HG03175 (cell line): ENCODE measurements around the gene PWP2.
"Not testable (repeated sequence)": the region's sequence is repeated elsewhere in the genome, so short reads cannot be mapped to it uniquely, and the experiment has no call there.

Experiments
- ATAC-seq: cut with Tn5 transposase; IDR thresholded peaks from one replicate; pipeline ENCODE4 v1.9.1; 2021; ENCODE audit warnings: mild to moderate bottlenecking, moderate library complexity; ENCODE audit not compliant: unreplicated experiment

The PWP2 gene

DNA sequence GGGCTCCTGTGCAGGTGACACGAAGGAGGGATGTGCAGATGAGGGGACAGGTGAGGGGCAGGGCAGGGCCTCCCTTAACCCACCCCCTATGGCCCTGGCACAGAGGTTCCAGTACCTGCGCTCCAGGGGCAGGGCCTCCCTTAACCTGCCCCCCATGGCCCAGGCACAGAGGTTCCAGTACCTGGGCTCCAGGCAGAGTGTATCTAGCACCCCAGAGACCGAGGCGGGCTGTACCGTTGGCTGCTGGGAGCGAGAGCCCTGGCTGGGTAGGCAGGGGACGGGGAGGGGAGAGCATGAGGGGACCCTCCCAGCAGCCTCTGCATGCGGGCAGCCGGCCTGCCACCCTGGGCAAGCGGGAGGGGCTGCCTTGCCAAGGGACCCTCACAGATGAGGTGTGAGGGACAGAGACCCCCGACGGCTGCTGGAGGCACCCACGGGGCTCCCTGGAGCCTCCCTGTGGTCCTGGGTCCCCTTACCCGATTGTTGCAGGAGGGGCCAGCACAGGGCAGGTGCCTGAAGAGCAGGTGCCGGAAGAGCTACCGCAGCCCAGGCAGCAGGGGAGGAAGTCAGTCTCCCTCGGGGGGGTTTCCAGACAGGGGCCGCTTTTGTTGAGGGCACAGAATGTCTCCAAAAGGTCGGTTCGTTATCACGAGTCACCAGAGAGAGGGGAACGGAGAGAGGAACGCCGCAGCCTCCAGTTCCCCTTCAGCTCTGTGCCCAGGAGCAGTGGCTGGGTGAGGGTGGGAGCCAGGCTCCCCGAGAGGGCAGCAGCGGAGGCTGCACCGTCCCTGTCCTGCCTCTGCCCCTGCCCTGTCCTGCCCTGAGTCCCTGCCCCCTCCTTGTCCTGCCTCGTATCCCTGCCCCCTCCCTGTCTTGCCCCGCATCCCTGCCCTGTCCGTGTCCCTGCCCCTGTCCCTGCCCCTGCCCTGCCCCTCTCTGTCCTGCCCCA is 52.4 kb downstream of the PWP2 start:
- not testable (repeated sequence) for ATAC-seq

DNA sequence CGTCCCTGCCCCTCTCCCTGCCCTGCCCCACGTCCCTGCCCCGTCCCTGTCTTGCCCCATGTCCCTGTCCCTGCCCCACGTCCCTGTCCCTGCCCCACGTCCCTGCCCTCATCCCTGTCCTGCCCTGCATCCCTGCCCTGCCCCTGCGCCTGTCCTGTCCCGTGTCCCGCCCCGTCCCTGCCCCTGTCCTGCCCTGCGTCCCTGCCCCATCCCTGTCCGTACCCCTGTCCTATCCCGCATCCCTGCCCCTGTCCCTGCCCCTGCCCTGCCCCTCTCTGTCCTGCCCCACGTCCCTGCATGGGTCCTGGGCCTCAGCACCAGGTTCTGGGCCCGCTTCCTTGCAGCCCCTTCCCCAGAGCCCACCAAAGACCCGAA is 53.1 kb downstream of the PWP2 start:
- not testable (repeated sequence) for ATAC-seq

DNA sequence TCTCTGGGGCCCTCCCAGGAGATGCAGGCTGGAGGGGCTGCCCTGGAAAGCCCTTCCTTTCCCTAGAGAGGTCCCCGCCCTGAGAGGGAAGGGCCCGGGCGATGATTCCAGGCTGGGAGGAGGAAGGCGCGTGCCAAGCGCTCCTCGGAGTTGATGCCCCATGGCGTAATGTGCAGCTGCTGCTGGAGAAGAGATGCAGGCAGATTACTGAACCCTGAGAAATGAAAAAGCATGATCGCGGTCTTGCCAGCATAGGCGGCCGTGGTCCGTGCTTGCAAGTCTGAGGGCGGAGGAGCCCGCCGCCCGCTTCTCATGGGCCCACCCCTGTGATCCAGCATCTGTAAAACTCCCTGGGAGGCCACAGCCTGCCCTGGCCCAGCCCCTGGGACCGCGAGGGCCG is 53.6 kb downstream of the PWP2 start:
- ATAC-seq = not testable (repeated sequence)

DNA sequence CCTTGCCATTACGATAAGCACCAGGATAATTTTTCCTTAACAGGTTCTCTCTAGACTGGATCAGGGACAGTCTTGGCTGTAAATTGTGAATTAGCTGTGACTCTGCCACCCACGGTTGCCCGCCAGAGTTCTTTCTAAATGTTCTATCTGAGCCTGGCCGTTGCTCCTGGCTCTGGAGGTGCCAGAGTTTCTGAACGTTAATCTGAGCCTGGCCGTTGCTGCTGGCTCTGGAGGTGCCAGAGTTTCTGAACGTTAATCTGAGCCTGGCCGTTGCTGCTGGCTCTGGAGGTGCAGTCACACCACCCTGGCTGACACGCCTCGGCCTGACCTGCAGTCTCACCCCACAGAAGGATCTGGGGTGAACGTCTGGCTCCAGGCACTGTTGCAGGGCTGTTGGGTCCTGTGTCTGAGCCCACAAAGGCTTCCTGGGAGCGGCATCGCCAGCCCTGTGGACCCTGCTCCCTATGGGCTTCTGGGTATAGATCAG is 56.0 kb downstream of the PWP2 start:
- not testable (repeated sequence) for ATAC-seq

DNA sequence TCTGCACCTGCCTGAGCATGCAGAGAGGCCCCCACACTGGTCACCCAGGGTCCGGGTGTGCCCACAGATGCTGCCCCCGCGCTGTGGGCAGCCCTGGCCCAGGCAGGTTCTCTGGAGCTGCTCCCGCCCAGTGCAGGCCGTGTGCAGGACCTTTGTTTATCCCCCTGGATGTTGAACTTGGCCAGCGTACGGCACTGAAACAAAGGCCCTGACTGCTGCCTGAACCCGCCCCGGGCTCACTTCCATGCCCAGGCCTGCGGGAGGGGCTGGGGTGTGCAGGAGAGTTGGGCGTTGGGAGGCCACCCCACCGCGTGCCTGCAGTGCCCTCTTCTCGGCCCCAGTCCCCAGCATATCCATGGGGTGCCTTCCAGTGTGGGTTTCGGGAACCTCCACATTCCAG is 58.7 kb downstream of the PWP2 start:
- ATAC-seq = not testable (repeated sequence)

DNA sequence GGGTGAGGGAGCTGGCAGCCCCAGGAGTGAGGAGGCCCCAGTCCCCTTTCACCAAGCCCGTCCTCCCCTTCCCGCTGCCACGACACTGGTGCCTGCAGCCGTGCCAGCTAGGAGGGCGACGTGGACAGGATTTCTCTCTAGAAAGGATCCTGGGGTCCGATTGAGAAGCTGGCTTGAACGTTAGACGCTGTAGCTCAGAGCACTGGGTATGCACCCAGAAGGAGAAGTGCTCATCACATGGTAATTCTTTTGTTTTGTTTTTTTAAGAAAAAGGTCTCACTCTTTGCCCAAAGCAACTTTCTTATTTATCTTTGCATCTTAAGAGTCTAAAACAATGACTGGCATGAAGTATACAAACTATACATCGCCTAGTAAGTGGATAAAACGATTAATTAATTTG is 60.3 kb downstream of the PWP2 start:
- ATAC-seq = not testable (repeated sequence)

DNA sequence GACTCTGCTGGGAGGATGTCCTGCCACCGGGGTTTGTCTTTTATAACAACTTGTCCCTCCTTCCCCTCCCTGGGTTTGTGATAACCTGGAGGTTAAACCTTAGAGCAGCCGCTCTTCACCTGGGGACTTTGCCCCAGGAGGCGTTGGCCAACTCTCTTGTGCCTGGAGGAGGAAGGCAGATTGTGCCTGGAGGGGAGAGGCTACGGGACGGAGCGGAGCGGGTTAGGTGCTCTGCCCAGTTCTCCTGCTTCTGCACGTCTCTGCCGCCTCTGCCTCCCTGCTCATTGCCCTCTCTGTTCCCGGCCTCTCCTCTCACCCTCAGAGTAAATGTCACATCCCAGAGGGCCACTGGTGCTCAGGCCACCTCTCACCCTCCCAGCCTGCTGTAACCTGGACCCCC is 63.1 kb downstream of the PWP2 start:
- not testable (repeated sequence) for ATAC-seq

DNA sequence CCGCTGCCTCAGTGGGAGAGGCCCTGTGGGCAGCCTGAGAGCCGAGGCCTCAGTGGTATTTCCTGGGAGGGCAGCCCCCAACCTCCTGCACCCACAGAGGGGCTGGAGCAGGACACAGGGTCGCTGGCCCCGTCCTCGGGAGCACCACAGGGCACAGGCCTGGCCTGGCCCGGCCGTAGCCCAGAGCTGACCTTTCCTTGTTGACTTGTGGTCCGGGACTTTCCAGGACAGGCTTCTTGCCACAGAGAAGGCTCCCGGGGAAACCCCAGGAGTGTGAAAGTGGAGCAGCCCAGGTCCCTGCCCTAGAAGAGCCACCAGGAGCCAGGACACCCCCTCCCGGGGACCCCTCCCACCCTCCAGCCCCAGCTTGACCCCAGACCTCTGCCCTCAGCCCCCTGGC is 63.7 kb downstream of the PWP2 start:
- not testable (repeated sequence) for ATAC-seq

DNA sequence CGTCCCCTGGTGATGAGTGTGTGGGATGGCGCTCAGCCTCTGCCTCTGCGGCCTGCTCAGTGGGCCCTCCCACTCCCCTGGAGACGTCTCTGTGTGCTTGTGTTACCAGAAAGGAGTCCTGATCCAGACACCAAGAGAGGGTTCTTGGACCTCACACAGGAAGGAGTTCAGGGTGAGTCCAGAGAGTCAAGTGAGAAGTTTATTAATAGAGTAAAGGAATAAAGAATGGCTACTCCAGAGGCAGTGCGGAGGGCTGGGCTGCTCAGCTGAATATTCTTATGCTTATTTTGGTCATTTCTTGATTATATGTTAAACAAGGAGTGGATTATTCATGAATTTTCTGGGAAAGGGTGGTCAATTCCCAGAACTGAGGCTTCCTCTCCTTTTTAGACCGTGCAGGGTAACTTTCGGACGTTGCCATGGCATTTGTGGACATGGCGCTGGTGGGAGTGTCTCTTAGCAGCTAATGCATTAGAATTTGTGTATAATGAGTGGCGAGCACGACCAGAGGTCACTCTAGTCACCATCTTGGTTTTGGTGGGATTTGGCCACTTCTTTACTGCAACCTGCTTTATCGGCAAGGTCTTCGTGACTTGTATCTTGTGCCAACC is 64.9 kb downstream of the PWP2 start:
- not testable (repeated sequence) for ATAC-seq

DNA sequence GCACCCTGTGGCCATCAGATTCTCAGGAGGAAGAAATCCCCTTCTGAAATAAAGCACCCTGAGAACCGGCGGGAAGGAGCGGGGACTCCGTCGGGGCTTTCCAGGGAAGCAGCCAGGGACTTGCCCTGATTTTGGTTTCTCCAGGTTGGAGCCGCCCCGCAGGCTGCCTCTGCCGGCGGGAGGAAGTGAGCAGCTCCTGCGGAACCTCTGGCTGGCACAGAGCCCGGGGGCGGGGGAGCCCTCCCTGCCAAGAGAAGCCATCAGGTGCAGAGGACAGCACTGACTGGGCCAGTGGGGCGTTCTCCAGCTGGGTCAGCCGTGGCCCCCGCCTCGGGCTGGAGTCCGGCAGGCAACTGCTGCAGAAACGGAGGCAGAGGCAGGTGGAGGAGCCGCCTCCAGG is 65.5 kb downstream of the PWP2 start:
- ATAC-seq = not testable (repeated sequence)

DNA sequence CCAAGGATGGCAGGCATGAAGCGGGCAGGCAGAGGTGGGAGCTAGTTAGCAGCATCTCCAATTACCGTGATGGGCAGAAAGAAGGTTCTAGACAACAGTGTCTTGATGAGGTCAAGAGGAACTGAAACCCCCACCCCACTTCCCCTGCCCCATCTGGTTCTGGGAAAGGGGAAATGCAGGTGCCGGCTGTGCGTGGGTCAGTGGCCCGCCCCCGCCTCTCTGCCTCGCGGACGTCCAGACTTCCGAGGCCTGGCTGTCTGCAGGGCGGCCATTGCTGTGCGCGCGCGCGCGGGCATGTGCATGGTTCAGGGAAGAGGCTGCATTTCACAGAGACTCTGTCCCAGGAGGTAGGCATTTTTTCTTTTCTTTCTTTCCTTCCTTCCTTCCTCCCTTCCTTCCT is 68.0 kb downstream of the PWP2 start:
- ATAC-seq = not testable (repeated sequence)

DNA sequence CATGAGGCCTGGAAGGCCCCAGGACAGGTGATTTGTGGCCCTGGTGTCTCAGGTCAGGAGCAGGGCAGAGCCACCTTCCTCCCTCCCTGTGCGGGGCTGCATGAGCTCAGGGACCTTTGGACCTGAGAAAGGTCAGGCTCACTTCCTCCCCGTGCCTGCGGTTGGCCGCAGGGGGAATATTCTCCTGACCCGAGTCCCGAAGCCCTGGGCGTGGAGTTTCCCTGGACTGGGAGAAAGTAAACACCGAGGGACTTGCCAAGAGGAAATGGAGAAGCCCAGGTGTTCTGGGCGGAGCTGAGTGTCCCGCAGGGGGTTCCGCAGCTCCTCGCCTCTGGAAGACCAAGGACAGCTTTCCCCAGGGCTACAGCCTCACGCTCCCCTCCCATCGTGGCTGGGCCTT is 68.9 kb downstream of the PWP2 start:
- ATAC-seq = not testable (repeated sequence)
